K562 (cell line): Measurements from ENCODE around the gene PPARG. TPM values are rescaled to one million over a fixed set of nuclear protein-coding genes. Genes with fewer than 3 reads are reported as not detected.
"Not testable (repeated sequence)": the region's sequence is repeated elsewhere in the genome, so short reads cannot be mapped to it uniquely, and the experiment has no call there.

Source experiments
- ATAC-seq: fragments of 200-7000 bp; cut with Tn5 transposase; 3 replicates; pipeline ENCODE4 v1.9.1; 2020; ENCODE audit warnings: moderate library complexity
- BruUV-seq: library from RNA; stranded (reverse); fragments of 400-500 nt; replicated peaks from 2 replicates; lab custom pipeline; 2021; lab: Mats Ljungman, UMichigan
- CTCF ChIA-PET: fragments of 300-600 bp; formaldehyde crosslinking; extraction: SDS; loops from one replicate; lab custom pipeline; 2021; ENCODE audit warnings: low intra/inter-chr PET ratio; lab: Yijun Ruan, JAX
- POLR2A ChIA-PET: fragments of 300-600, 350-650 bp; sonication (Branson Sonifier 250); formaldehyde crosslinking; extraction: SDS; loops from one replicate; lab custom pipeline; 2021; ENCODE audit warnings: antibody characterized with exemption, inconsistent platforms; lab: Yijun Ruan, JAX
- DNase-seq, 4 experiments: peaks; one replicate each; pipeline versions ENCODE4 v3.0.0 to v3.0.0-alpha.2; 2011 to 2018; ENCODE audit warnings: low spot score in 3 of 4, mixed read lengths in 3 of 4; ENCODE audit errors: extremely low read depth in 1 of 4
- FAIRE-seq: peaks from 2 replicates; lab custom pipeline; 2011; peaks lifted over from hg19 to GRCh38; lab: Jason Lieb, UNC
- H2AFZ ChIP-seq: 2 replicates; pipeline ENCODE4 v1.6.0; 2011; ENCODE audit warnings: low read depth, low read length, control low read depth, inconsistent platforms
- H3K27ac ChIP-seq: fragments of 200-600 bp; 3 replicates; pipeline ENCODE4 v1.8.0; 2011; ENCODE audit warnings: low read depth, mild to moderate bottlenecking, control low read depth, inconsistent platforms, low read length, moderate library complexity, mixed read lengths; ENCODE audit errors: extremely low read depth
- H3K27me3 ChIP-seq, 2 experiments: fragments of 300-600 bp in 1 of 2; 2 replicates in 1 of 2; 3 replicates in 1 of 2; pipeline versions ENCODE4 v1.6.0 to v1.8.0; 2011; ENCODE audit warnings: inconsistent platforms in 2 of 2, low read length in 2 of 2, mild to moderate bottlenecking in 1 of 2, mixed read lengths in 1 of 2, moderate library complexity in 1 of 2; ENCODE audit not compliant: control insufficient read depth in 2 of 2, insufficient read depth in 2 of 2
- H3K36me3 ChIP-seq: fragments of 300-600 bp; 3 replicates; pipeline ENCODE4 v1.8.0; 2011; ENCODE audit warnings: mild to moderate bottlenecking, low read length, inconsistent platforms; ENCODE audit not compliant: control insufficient read depth, insufficient read depth
- H3K4me1 ChIP-seq, 2 experiments: fragments of 200-600 bp in 1 of 2; replicated peaks in 1 of 2; 2 replicates in 1 of 2; 3 replicates in 1 of 2; pipeline versions ENCODE4 v1.5.1 to v1.8.0; 2011; ENCODE audit warnings: inconsistent platforms in 2 of 2, low read length in 2 of 2, mild to moderate bottlenecking in 1 of 2, mixed read lengths in 1 of 2, moderate library complexity in 1 of 2; ENCODE audit not compliant: control insufficient read depth in 2 of 2, insufficient read depth in 2 of 2
- H3K4me2 ChIP-seq: 2 replicates; pipeline ENCODE4 v1.6.1; 2011; ENCODE audit warnings: low read length, control low read depth, inconsistent platforms, mixed read lengths; ENCODE audit not compliant: insufficient read depth
- H3K4me3 ChIP-seq: fragments of 200-600 bp; sonication (generic), shearing (Covaris generic); 2 replicates; pipeline ENCODE4 v1.5.1; 2016; ENCODE audit warnings: control low read depth, inconsistent platforms
- H3K79me2 ChIP-seq: fragments of 200-600 bp; 3 replicates; pipeline ENCODE4 v1.8.0; 2011; ENCODE audit warnings: low read length, inconsistent platforms; ENCODE audit not compliant: control insufficient read depth, insufficient read depth
- H3K9ac ChIP-seq, 2 experiments: 2 replicates each; pipeline versions ENCODE4 v1.6.0 to v1.6.1; 2011; ENCODE audit warnings: low read depth in 2 of 2, low read length in 2 of 2, control low read depth in 1 of 2, inconsistent platforms in 1 of 2, mild to moderate bottlenecking in 1 of 2, mixed read lengths in 1 of 2; ENCODE audit not compliant: insufficient read depth in 1 of 2
- H3K9me1 ChIP-seq: one replicate; pipeline ENCODE4 v1.6.0; 2011; ENCODE audit warnings: inconsistent platforms, mild to moderate bottlenecking, low read length, moderate library complexity; ENCODE audit not compliant: control insufficient read depth, insufficient read depth
- H3K9me3 ChIP-seq: replicated peaks from 2 replicates; pipeline ENCODE4 v1.5.1; 2011; ENCODE audit warnings: low read depth, low read length, inconsistent platforms; ENCODE audit not compliant: control insufficient read depth, insufficient read depth
- H4K20me1 ChIP-seq: replicated peaks from 2 replicates; pipeline ENCODE4 v1.6.1; 2011; ENCODE audit warnings: low read length, inconsistent platforms, mixed read lengths; ENCODE audit not compliant: control insufficient read depth, insufficient read depth
- CCAR2 ChIP-seq: fragments of 200-400 bp; formaldehyde crosslinking; IDR thresholded peaks from 2 replicates; pipeline ENCODE4 v1.6.1; 2017; ENCODE audit warnings: mild to moderate bottlenecking, low read depth, low read length
- CEBPB ChIP-seq: fragments of 450-650 bp; IDR thresholded peaks from 2 replicates; pipeline ENCODE4 v1.6.1; 2016; ENCODE audit warnings: missing genetic modification characterization, missing compliant biosample characterization
- CEBPG ChIP-seq, 3 experiments: fragments of 200-800 bp in 1 of 3; sonication (Bioruptor generic) in 1 of 3; sonication (generic) in 1 of 3; formaldehyde crosslinking in 1 of 3; IDR thresholded peaks in 2 of 3; conservative IDR thresholded peaks in 1 of 3; 2 replicates each; pipeline versions ENCODE4 v1.6.1 to v1.8.0; 2016 to 2022; ENCODE audit warnings: missing compliant biosample characterization in 2 of 3, missing genetic modification characterization in 2 of 3, mild to moderate bottlenecking in 1 of 3, missing genetic modification reagents in 1 of 3
- EWSR1 ChIP-seq: fragments of 450-650 bp; IDR thresholded peaks from 2 replicates; pipeline ENCODE4 v1.6.1; 2018; ENCODE audit warnings: borderline replicate concordance, mild to moderate bottlenecking, low read depth, moderate library complexity; ENCODE audit not compliant: partially characterized antibody
- FOXA1 ChIP-seq: fragments of 450-650 bp; IDR thresholded peaks from 2 replicates; pipeline ENCODE4 v1.6.1; 2016; ENCODE audit warnings: mild to moderate bottlenecking, borderline replicate concordance
- HDAC3 ChIP-seq: fragments of 450-650 bp; IDR thresholded peaks from 2 replicates; pipeline ENCODE4 v1.6.1; 2018; ENCODE audit warnings: borderline replicate concordance, mild to moderate bottlenecking, moderate library complexity; ENCODE audit not compliant: partially characterized antibody
- HEY1 ChIP-seq: fragments of 250-450 bp; sonication (Bioruptor Pico); IDR thresholded peaks from 2 replicates; pipeline ENCODE4 v1.5.0; 2020; ENCODE audit warnings: mild to moderate bottlenecking, moderate library complexity, borderline replicate concordance
- NBN ChIP-seq: fragments of 450-650 bp; IDR thresholded peaks from 2 replicates; pipeline ENCODE4 v1.6.1; 2016; ENCODE audit warnings: low read depth, mild to moderate bottlenecking
- RBM15 ChIP-seq: fragments of 200-400 bp; formaldehyde crosslinking; IDR thresholded peaks from 2 replicates; pipeline ENCODE4 v1.6.1; 2018; ENCODE audit warnings: mild to moderate bottlenecking, low read length, moderate library complexity; ENCODE audit not compliant: insufficient read depth
- ZEB2 ChIP-seq: fragments of 450-650 bp; IDR thresholded peaks from 2 replicates; pipeline ENCODE4 v1.6.1; 2016
- ZHX1 ChIP-seq: fragments of 150-350 bp; conservative IDR thresholded peaks from 2 replicates; pipeline ENCODE4 v1.6.1; 2014; ENCODE audit warnings: low read length
- WGBS: fragments of 100-300 bp; shearing (Covaris generic); methylation state at CpG from one replicate; pipeline ENCODE4 v1.1.6; 2016; ENCODE audit warnings: low coverage, mixed read lengths; ENCODE audit not compliant: insufficient coverage; ENCODE audit errors: missing lambda C conversion rate; 5-methylcytosine and 5-hydroxymethylcytosine counted together
- in situ Hi-C: fragments of 300-500 bp; cut with MboI; formaldehyde crosslinking; loops from 4 replicates; pipeline ENCODE4 v1.15.0; 2018; ENCODE audit warnings: inconsistent platforms, mixed read lengths
- intact Hi-C: fragments of 100-400 bp; cut with micrococcal nuclease; formaldehyde crosslinking; loops from 2 replicates; pipeline ENCODE4 v1.14.2; 2022
- polyA plus RNA-seq, 8 experiments: library from polyadenylated mRNA; depleted of rRNA in 4 of 8; stranded (reverse) in 5 of 8; unstranded in 3 of 8; fragments of >200 nt; fragmentation: Nextera tagmentation in 2 of 8; fragmentation: Illumina TruSeq in 1 of 8; extraction: Ambion mirVana in 2 of 8; extraction: Trizol in 1 of 8; gene quantifications; 2 replicates each; pipeline versions ENCODE4 v1.2.1 to v1.2.3, GENCODE V29; 2011 to 2014; ENCODE audit warnings: inconsistent platforms in 1 of 8, missing spikeins in 1 of 8
- total RNA-seq, 7 experiments: library from RNA; depleted of rRNA in 6 of 7; stranded (reverse); fragments of >200 nt in 6 of 7; fragmentation: Illumina TruSeq in 2 of 7; extraction: Trizol in 2 of 7; gene quantifications; 2 replicates each; pipeline versions ENCODE4 v1.2.1 to v1.2.3, GENCODE V29; 2011 to 2021; ENCODE audit warnings: low replicate concordance in 1 of 7

The PPARG gene
- total and polyA plus RNA-seq, 9 of the 15 experiments (the other 6 are each of a cell fraction or from before 2014, with no cell fraction given), result not detected

- not testable (repeated sequence) for DNase-seq; H2AFZ ChIP-seq; ATAC-seq; H3K36me3 ChIP-seq; H3K9ac ChIP-seq; H3K4me3 ChIP-seq; BruUV-seq; H3K27ac ChIP-seq; H4K20me1 ChIP-seq; TF ChIP-seq CEBPG (CRISPR knock-in tag; IDR thresholded peaks at IDR 0.05)
- TF ChIP-seq CEBPG (tag; conservative IDR thresholded peaks at IDR 0.05 in 1 of 2, IDR thresholded peaks at IDR 0.05 in 1 of 2), result peak in 1 of 2 experiments; percentile 23; a peak in 1 of 4 replicates
- TF ChIP-seq CEBPB (tag), result 0 out of 2 replicates have a peak, but pooled peaks have one; percentile 20
- TF ChIP-seq, all 486 proteins: peak for 2; not testable (repeated sequence) for 484
- FAIRE-seq, in situ Hi-C loops, H3K4me2 ChIP-seq, H3K9me1 ChIP-seq, CTCF ChIA-PET, H3K79me2 ChIP-seq, H3K9me3 ChIP-seq, H3K4me1 ChIP-seq, intact Hi-C loops, POLR2A ChIA-PET: not testable (repeated sequence)
- peaks cover 9 to 15% of the 10 kb centered on the region in 2 experiments; a peak in 3 of 5 replicates for H3K27me3 ChIP-seq
- WGBS, result 3% methylated on average over 5 of the region's 5 CpGs
Measured at GRCh38 chr3:12276827-12277226, 12.0 kb upstream of the PPARG start.

GRCh38 chr3:12278566-12278965 is 10.3 kb upstream of the PPARG start:
- H3K9me1 ChIP-seq, result no peaks in the 10 kb centered on the region
- H2AFZ ChIP-seq, result no peak overlapping the region
- H3K36me3 ChIP-seq, result no peaks in the 10 kb centered on the region
- no peak for DNase-seq
- no peak for FAIRE-seq
- ChIA-PET CTCF (no interaction called here), POLR2A (no interaction called here)
- no peak overlapping the region for H3K27ac ChIP-seq
- WGBS, result 1% methylated on average over 3 of the region's 3 CpGs
- H3K9me3 ChIP-seq, result no peaks in the 10 kb centered on the region
- H3K4me2 ChIP-seq, result no peak overlapping the region
- no peaks in the 10 kb centered on the region for H3K4me1 ChIP-seq
- ATAC-seq, result no peak
- in situ Hi-C loops, result no loop called here
- intact Hi-C loops, result no loop called here
- H4K20me1 ChIP-seq, result no peaks in the 10 kb centered on the region
- H3K9ac ChIP-seq, result no peak overlapping the region
- H3K4me3 ChIP-seq, result no peak overlapping the region
- no peaks in the 10 kb centered on the region for H3K79me2 ChIP-seq
- H3K27me3 ChIP-seq, result peaks cover 9 to 10% of the 10 kb centered on the region in 2 experiments; a peak in 4 of 5 replicates
- BruUV-seq, result no TSS peak
- no peak for TF ChIP-seq RBM15
- no peak for TF ChIP-seq EWSR1
- no peak for TF ChIP-seq NBN
- no peak for TF ChIP-seq HEY1 (CRISPR knock-in tag)
- TF ChIP-seq ZHX1, result no peak
- TF ChIP-seq CCAR2, result no peak
- no peak for TF ChIP-seq HDAC3
- no peak for TF ChIP-seq FOXA1
- TF ChIP-seq ZEB2, result no peak
